Mammary epithelial cell (primary cell): Measurements from ENCODE around the gene UBE2K.

Experiments used
- CTCF ChIP-seq, 2 donors: IDR thresholded peaks in 1 of 2; conservative IDR thresholded peaks in 1 of 2; 2 replicates each; pipeline ENCODE4 v1.5.1; 2011 to 2012; ENCODE audit warnings: inconsistent platforms in 2 of 2, low read length in 2 of 2, mild to moderate bottlenecking in 2 of 2, control low read depth in 1 of 2, low read depth in 1 of 2; ENCODE audit not compliant: insufficient read depth in 1 of 2; ENCODE audit errors: extremely low read depth in 1 of 2
- EZH2 ChIP-seq: IDR thresholded peaks from 2 replicates; pipeline ENCODE4 v1.6.1; 2012; ENCODE audit warnings: low read length, inconsistent platforms, borderline replicate concordance

- TF ChIP-seq CTCF (conservative IDR thresholded peaks at IDR 0.05 in 1 of 2, IDR thresholded peaks at IDR 0.05 in 1 of 2; ENCODE audit: extremely low read depth in 1 of 2, insufficient read depth in 1 of 2, low read depth in 1 of 2, low read length in 2 of 2) (no peak), EZH2 (no peak)
These were observed 11.9 kb upstream of the UBE2K start for GRCh38 chr4:39685990-39686389.
